Measurements from ENCODE around the gene CLMP.

DNA sequence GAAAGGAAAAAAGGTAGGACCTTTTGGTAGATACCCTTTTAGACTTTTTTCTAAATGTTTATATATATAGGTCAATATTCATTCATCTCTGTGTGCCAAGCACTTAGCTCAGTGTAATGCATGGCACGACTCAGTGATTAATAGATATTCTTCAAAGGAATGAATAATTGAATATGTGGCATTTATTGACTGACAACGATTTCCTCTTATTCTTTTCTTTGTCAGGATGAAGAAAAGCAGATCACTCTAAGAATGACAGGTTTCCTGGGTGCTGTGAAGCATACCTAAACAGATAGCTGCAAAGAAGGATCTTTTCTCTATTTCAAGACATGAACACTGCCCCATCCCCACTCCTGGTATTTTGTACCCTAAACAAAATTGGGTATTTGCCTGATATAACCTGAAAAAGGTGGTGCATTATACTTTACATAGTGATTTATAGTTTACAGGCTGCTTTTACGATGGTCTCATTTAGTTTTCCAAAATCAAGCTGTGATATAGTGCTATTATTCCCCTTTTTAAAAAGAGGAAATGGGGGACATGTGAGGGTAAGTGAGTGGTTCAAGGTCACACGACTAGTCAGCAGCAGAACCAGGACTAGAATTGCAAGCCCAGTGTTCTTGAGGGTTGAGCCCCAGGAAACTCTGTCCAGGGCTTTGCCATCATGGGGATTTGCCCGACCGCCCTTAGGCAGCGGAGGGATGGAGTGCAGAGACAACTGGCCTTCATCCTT lies 32.9 kb upstream of the CLMP start:
- TF ChIP-seq POLR2AphosphoS5 (IDR thresholded peaks at IDR 0.05; ENCODE audit: low read depth, low read length) (no peak), SIN3A (IDR thresholded peaks at IDR 0.05; ENCODE audit: borderline replicate concordance, insufficient read depth, low read length) (no peak), TAF1 (IDR thresholded peaks at IDR 0.05; ENCODE audit: borderline replicate concordance, insufficient read depth, low read length) (no peak)
- TF ChIP-seq, protein P1, sequence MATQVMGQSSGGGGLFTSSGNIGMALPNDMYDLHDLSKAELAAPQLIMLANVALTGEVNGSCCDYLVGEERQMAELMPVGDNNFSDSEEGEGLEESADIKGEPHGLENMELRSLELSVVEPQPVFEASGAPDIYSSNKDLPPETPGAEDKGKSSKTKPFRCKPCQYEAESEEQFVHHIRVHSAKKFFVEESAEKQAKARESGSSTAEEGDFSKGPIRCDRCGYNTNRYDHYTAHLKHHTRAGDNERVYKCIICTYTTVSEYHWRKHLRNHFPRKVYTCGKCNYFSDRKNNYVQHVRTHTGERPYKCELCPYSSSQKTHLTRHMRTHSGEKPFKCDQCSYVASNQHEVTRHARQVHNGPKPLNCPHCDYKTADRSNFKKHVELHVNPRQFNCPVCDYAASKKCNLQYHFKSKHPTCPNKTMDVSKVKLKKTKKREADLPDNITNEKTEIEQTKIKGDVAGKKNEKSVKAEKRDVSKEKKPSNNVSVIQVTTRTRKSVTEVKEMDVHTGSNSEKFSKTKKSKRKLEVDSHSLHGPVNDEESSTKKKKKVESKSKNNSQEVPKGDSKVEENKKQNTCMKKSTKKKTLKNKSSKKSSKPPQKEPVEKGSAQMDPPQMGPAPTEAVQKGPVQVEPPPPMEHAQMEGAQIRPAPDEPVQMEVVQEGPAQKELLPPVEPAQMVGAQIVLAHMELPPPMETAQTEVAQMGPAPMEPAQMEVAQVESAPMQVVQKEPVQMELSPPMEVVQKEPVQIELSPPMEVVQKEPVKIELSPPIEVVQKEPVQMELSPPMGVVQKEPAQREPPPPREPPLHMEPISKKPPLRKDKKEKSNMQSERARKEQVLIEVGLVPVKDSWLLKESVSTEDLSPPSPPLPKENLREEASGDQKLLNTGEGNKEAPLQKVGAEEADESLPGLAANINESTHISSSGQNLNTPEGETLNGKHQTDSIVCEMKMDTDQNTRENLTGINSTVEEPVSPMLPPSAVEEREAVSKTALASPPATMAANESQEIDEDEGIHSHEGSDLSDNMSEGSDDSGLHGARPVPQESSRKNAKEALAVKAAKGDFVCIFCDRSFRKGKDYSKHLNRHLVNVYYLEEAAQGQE (IDR thresholded peaks at IDR 0.05; ENCODE audit: insufficient read depth in 1 of 2, low read depth in 2 of 2, low read length in 2 of 2): no peak

Measured in PFSK-1 (cell line).